PC-3 (cell line): ENCODE measurements around the gene CLMP.

Experiments used
- CTCF ChIP-seq: fragments of 300-600 bp; sonication (generic); conservative IDR thresholded peaks from 2 replicates; pipeline ENCODE4 v1.5.1; 2017; ENCODE audit warnings: antibody characterized with exemption, low read depth, mild to moderate bottlenecking, low read length
- EZH2 ChIP-seq: fragments of 300-600 bp; sonication (generic); IDR thresholded peaks from one replicate; pipeline ENCODE4 v1.6.1; 2017; ENCODE audit warnings: antibody characterized with exemption, mild to moderate bottlenecking, low read length; ENCODE audit not compliant: unreplicated experiment
- EZH2phosphoT487 ChIP-seq: fragments of 300-600 bp; sonication (generic); IDR thresholded peaks from 2 replicates; pipeline ENCODE4 v1.6.1; 2018; ENCODE audit warnings: mild to moderate bottlenecking, antibody characterized with exemption, low read length, borderline replicate concordance

GRCh38 chr11:123098990-123099389 lies 96.1 kb downstream of the CLMP start:
- no peak for TF ChIP-seq CTCF
- TF ChIP-seq EZH2phosphoT487: no peak
- TF ChIP-seq EZH2: no peak
